ENCODE measurements around the gene LRCH3.

Gene LRCH3

DNA sequence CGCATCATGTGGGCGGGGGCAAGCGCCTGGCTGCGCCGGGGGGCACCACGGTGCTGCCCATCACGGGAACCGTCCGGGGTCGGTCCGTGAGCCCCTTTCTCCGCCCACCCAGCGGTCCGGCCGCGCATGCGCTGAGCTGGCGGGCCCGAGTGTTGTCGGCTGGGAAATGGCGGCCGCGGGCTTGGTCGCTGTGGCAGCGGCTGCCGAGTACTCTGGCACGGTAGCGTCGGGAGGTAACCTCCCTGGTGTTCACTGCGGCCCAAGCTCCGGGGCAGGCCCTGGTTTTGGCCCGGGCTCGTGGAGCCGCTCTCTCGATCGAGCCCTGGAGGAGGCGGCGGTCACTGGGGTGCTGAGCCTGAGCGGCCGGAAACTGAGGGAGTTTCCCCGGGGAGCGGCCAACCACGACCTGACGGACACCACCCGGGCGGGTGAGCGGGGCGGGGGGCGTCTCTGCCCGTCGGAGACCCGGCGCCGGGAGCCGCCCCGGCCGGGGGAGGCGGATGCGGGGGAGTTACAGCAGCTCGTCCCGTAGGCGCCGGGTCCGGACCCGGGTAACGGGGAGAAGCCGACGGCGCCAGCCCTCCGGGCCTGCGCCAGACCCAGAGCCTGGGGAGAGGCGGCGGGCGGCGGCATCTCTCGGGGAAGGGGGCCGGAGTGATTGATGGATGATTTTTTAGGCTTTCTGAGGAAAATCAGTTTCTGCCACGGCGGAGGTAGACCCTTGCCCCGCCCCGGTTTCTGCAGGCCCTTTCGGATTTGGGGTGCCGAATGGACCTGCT, at the start of gene LRCH3:
TSS of gene LRCH3 (plus strand) at position 142 of the 779 bp plus-strand sequence. CDS start at position 167, 25 bp downstream.
- no peak for FAIRE-seq

DNA sequence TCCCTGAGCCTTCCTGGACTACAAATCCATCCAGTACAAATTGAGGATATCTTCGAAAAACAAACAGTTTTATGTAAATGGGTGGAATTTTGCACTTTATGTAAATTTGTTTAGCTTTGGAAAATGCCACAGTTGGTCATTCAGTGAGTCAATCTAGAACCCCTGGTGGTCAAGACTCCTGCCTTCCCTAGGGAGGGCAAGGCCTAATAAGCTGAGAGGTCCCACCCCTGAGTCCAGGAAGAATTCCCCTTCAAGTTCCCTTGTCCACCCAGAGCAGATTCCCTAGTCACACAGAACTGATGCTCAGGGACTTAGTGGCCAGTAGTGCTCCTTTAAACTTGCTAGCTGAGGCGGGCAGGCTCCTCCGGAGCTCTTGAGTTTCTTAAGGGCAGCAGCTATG, 48.3 kb upstream of the LRCH3 start:
- FAIRE-seq, result no peak

GRCh38 chr3:197746209-197746608, 44.8 kb upstream of the LRCH3 start:
- FAIRE-seq, result no peak

GRCh38 chr3:197746801-197747237, 44.2 kb upstream of the LRCH3 start:
- FAIRE-seq, result no peak

DNA sequence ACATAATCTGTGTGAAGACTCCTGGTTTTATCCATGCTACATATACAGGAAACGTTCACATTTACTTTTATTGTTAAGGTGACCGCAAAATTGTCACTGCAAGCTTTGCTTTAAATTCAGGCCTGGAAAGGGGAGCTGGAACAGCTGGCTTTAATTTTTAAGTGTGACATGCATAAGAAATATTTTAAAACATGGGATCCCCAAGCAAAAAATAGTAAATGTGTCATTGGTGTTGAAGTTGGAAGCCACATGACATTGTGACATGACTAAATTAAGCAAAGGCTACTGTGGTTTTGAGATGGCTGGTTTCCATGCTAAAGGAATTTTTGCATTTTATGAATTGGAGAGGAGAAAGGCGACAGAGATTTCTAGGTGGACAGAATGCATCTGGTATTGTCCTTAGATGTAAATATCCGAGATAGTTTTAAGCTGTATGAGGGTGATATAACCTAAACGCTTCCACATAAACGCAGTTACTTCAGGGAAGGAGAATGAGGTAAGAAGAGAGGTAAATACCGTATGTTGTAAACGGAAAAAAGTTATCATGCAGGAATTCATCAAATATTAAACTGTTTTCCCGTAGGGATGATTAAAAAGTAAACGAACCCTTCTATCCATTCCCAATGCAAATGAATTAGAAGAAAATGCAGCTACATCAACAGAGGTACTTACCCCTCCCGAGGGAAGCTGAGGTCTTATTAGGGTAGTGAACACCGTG, 42.3 kb upstream of the LRCH3 start:
- FAIRE-seq, result no peak

DNA sequence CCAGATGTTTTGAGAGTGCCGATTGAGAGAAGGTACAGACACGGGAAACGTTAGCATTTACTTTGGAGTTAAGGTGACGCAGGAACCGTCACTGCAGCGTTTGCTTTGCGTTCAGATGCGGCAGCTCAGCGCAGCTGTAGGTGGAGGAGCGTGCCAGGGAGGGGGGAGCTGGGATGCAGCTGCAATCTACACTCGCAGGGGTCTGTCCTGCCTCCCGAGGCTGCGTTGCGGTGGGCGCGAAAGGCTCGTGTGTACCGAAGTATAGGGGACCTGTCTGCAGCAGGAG, 41.8 kb upstream of the LRCH3 start:
- FAIRE-seq, result no peak

- FAIRE-seq, result no peak
Measured at GRCh38 chr3:197749601-197750395, 41.3 kb upstream of the LRCH3 start, which contains the start of gene FYTTD1. TSS of gene FYTTD1 (plus strand) at chr3:197749883. CDS start at chr3:197749972, 89 bp downstream.

GRCh38 chr3:197750396-197750831, 40.6 kb upstream of the LRCH3 start:
- FAIRE-seq, result no peak

GRCh38 chr3:197750858-197751737, 40.0 kb upstream of the LRCH3 start:
- no peak for FAIRE-seq

DNA sequence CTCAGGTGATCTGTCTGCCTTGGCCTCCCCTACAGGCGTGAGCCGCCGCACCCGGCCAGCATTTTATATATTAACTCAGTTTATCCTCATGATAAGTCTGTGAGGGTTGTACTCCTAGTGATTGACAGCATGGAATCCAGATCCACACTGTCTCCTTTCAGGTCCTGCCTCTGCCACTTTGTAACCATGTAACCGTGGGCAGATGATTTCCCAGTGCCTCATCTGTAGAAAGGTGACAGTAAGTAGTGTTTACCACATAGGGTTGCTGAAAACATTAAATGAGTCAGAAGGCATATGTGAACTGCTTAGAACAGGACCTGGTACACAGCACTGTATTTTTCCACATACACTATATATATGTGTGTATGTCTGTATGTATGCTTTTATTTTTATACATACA, 38.9 kb upstream of the LRCH3 start:
- FAIRE-seq, result no peak

DNA sequence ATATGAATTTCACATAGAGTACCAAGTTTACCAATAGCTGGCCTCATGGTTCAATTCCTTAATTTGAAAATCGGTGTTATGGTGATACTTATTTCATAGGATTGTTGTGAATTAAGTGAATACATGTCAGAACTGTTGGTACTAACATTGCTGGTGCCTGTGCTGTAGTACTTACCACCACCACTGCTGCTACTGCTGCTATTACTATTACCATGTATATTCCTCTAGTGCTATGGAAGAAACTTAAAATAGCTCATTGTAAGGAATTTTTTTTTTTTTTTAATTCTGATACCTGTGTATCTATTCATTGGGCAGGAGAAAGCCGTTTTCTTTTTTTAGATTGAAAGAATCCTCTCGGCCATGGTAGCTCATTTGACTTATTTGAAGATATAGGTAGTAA, 37.8 kb upstream of the LRCH3 start:
- FAIRE-seq, result no peak

GRCh38 chr3:197756704-197757103, 34.4 kb upstream of the LRCH3 start:
- FAIRE-seq, result no peak

DNA sequence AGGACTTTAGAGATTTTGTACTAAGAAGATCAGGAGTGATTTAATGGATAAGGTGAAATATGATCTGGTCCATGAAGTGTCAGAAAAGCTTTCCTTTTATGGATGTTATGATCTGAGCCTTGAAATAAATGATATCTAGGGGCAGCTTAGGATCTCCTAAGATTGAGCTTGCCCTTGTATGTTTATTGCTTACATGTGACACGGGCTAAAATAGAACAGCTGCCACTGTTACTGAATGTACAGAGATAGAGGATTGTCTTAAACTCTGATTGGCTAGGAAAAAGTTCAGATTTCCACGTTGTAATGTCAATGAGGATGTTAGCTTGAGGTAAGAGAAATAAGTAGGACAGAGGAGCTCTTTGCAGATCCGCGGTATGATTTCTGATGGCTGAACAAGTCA, 32.5 kb upstream of the LRCH3 start:
- FAIRE-seq, result no peak

DNA sequence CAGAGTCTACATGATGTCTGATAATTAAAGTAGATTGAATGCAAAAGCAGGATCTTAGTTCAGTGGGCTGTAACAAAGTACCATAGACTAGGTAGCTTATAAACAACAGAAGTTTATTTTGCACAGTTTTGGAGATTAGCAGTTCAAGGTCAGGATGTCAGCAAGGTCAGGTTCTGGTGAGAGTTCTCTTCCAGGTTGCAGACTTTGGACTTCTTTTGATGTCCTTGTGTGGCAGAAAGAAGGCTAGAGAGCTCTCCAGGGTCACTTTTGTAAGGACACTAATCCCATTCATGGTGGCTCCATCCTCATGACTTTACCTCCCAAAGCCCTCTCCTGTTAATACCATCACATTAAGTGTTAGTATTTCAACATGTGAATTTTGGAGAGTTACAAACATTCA, 29.3 kb upstream of the LRCH3 start:
- FAIRE-seq, result no peak

DNA sequence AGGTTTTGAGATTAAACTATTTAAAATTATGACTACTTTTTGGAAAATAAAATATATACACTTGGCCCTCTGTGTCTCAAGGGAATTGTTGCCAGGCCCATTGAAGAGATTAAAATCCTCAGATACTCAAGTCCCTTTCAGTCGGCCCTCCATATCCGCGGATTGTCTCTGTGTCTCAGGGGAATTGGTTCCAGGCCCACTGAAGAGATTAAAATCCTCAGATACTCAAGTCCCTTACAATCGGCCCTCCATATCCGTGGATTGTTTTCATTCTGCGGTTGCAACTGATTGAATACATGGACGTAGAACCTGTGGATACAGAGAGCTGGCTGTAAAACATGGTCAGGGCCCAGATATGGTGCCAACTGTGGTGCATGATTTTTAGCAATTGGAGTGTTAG, 15.7 kb upstream of the LRCH3 start:
- FAIRE-seq, result no peak

DNA sequence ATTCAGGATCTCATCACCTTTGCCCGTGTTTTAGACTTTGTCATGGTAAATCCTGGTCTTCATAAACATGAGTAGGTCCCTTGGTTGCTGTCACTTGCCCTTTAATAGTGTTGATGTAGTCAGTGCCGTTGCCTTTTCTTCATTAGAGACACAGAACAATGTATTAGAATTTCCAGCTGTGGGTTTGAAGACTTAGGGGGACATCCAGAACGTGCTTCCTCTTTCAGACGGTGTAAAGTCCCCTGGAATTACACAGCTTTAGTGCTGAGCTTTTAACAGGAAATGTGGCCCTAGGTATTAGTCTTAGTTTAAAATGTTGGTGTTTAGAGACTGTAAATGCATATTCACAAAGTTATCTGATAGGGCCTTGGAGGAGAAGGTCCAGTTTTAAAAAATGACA, 8.8 kb upstream of the LRCH3 start:
- FAIRE-seq, result no peak

GRCh38 chr3:197784019-197784585, 7.0 kb upstream of the LRCH3 start:
- no peak for FAIRE-seq

DNA sequence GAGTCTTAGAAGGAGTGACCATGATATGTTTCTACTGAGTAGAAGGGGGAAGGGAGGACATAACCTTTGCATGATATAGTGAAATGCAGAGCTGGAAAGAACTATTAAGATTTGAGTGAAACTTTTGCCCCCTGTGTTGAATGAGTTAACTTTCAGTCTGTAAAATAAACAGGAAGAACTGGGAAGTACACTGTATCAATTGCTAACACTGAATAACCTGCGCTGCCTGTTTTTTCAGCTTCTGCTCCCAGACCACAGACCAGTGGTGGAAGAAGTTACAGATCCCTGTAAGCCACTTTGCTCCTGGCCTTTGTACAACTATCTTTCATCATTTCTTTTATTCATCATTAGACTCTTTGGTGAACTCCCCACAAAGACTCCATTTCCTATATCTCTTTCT, 3.6 kb upstream of the LRCH3 start:
- no peak for FAIRE-seq

- no peak for FAIRE-seq
Measured at GRCh38 chr3:197789309-197789708, 1.7 kb upstream of the LRCH3 start.

GRCh38 chr3:197790033-197790432, 1.0 kb upstream of the LRCH3 start:
- FAIRE-seq, result peak; percentile 21

- no peak for FAIRE-seq
Measured at GRCh38 chr3:197791892-197792647, 1.0 kb downstream of the LRCH3 start.
